Stimulated activated naive CD8-positive, alpha-beta T cell treated with anti-CD3 and anti-CD28 coated beads, Interleukin-15, Interleukin-2, amounts not matched to agents 100 U/mL and 50 U/mL, for 24 hours (primary cell): ENCODE results near the gene KCTD10.

Experiments used
- ATAC-seq: fragments of 150-1000 bp; cut with Tn5 transposase; one replicate; pipeline ENCODE4 v1.10.0; 2021
- DNase-seq: peaks from one replicate; pipeline ENCODE4 v3.0.0; 2021

The KCTD10 gene

GRCh38 chr12:109477185-109477962 is at the start of gene KCTD10, which contains the start of gene UBE3B:
TSS of gene KCTD10 (minus strand) at chr12:109477300. CDS start at chr12:109477262, 38 bp downstream.
TSS of gene UBE3B (plus strand) at chr12:109477634. CDS start at chr12:109483552, 5,918 bp downstream.
- peak; percentile 90 for DNase-seq
- ATAC-seq, result peak; percentile 98

- ATAC-seq (no peak), DNase-seq (no peak)
These were observed 48.1 kb upstream of the KCTD10 start for GRCh38 chr12:109525279-109525585.

GRCh38 chr12:109524466-109525278 is 47.6 kb upstream of the KCTD10 start:
- no peak for DNase-seq
- no peak for ATAC-seq

GRCh38 chr12:109523504-109523903 is 46.4 kb upstream of the KCTD10 start:
- ATAC-seq, result no peak

GRCh38 chr12:109523071-109523470 is 46.0 kb upstream of the KCTD10 start:
- no peak for DNase-seq
- no peak for ATAC-seq

More at GRCh38 chr12:109523504-109523903, 46.4 kb upstream of the KCTD10 start:
- no peak for DNase-seq

GRCh38 chr12:109521831-109522230 is 44.7 kb upstream of the KCTD10 start:
- ATAC-seq, result no peak

GRCh38 chr12:109519787-109520186 is 42.7 kb upstream of the KCTD10 start:
- no peak for DNase-seq
- no peak for ATAC-seq

More at GRCh38 chr12:109521831-109522230, 44.7 kb upstream of the KCTD10 start:
- no peak for DNase-seq

GRCh38 chr12:109518820-109519665 is 41.9 kb upstream of the KCTD10 start:
- ATAC-seq, result no peak

GRCh38 chr12:109517619-109518018 is 40.5 kb upstream of the KCTD10 start:
- DNase-seq (no peak), ATAC-seq (no peak)

More at GRCh38 chr12:109518820-109519665, 41.9 kb upstream of the KCTD10 start:
- peak; percentile 57 for DNase-seq

GRCh38 chr12:109513977-109514376 is 36.9 kb upstream of the KCTD10 start:
- no peak for DNase-seq
- no peak for ATAC-seq

GRCh38 chr12:109513051-109513450 is 36.0 kb upstream of the KCTD10 start:
- ATAC-seq (no peak), DNase-seq (no peak)

- ATAC-seq (no peak), DNase-seq (no peak)
These were observed 35.5 kb upstream of the KCTD10 start for GRCh38 chr12:109512608-109513007.

GRCh38 chr12:109510196-109510595 is 33.1 kb upstream of the KCTD10 start:
- ATAC-seq, result no peak

GRCh38 chr12:109504068-109504467 is 27.0 kb upstream of the KCTD10 start:
- DNase-seq (no peak), ATAC-seq (no peak)

More at GRCh38 chr12:109510196-109510595, 33.1 kb upstream of the KCTD10 start:
- no peak for DNase-seq

- no peak for ATAC-seq
- DNase-seq, result no peak
These were observed 26.5 kb upstream of the KCTD10 start for GRCh38 chr12:109503611-109504010.

GRCh38 chr12:109502332-109502731 is 25.2 kb upstream of the KCTD10 start:
- no peak for ATAC-seq

GRCh38 chr12:109501299-109501698 is 24.2 kb upstream of the KCTD10 start:
- DNase-seq (no peak), ATAC-seq (no peak)

More at GRCh38 chr12:109502332-109502731, 25.2 kb upstream of the KCTD10 start:
- DNase-seq, result no peak

GRCh38 chr12:109500406-109501185 is 23.5 kb upstream of the KCTD10 start:
- ATAC-seq, result no peak
- DNase-seq, result no peak

GRCh38 chr12:109497675-109498074 is 20.6 kb upstream of the KCTD10 start:
- DNase-seq (no peak), ATAC-seq (no peak)

- DNase-seq, result no peak
- no peak for ATAC-seq
These were observed 19.2 kb upstream of the KCTD10 start for GRCh38 chr12:109496306-109496705.

GRCh38 chr12:109495012-109495411 is 17.9 kb upstream of the KCTD10 start:
- ATAC-seq, result no peak
- no peak for DNase-seq
